Measurements from ENCODE around the gene ASPHD2.
"Not testable (repeated sequence)": the region's sequence is repeated elsewhere in the genome, so short reads cannot be mapped to it uniquely, and the experiment has no call there.

The ASPHD2 gene, protein sequence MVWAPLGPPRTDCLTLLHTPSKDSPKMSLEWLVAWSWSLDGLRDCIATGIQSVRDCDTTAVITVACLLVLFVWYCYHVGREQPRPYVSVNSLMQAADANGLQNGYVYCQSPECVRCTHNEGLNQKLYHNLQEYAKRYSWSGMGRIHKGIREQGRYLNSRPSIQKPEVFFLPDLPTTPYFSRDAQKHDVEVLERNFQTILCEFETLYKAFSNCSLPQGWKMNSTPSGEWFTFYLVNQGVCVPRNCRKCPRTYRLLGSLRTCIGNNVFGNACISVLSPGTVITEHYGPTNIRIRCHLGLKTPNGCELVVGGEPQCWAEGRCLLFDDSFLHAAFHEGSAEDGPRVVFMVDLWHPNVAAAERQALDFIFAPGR

GRCh38 chr22:26428515-26429457 is at the start of gene ASPHD2:
TSS of gene ASPHD2 (plus strand) at chr22:26429260. CDS start at chr22:26433616, 4,356 bp downstream.
- DNase-seq = peak; percentile 52

DNA sequence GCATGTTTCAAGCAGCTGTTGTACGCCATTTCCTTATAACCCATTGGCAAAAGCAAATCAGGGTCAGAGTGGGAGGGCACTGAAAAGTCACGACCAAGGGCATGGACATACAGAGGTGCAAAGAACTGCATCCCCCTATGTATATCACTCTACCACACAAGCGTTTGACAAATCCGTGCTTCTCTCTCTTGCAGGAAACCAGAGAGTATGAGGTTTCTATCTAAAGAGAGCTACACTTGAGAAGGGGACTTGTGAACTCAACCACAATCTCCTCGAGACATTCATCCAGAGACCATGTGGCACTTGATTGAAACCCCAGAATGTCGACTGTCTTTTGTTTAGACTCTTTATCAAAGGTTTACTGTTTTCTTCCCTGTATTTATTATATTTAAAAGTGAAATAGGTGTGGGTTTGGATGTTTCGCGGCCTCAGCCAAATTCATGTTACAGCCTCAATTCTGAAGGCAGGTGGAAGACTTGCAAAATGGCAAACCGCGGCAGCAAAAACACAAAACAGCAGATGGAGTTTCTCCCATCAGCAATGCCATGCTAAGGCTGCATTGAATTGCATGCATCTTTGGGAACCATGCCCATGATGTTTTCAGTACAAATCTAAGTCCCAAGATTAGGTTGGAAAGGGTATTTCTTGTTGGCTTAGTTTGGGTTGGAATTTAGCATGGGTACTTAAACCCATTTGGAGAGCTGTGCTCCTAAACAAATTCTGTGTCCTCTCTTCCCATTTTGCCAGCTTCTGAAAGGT is 48.8 kb upstream of the ASPHD2 start:
- no peak for DNase-seq

DNA sequence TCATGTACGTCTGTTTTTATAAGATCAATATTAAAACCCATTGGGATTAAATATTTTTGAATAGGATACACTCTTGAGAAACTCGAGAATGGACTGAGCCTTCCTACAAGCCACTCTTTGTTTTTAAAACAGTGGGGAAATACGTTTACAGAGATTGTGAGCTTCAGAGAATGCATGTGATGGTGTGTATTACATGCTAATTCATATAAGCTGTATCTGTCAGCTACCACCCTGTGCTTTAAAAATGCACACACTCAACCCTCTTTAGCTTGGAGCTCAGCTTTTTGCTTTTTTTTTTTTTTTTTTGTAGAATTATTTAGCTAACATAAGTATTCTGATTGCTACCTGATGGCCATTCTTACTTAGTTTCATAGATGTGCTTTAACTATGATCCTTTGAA is 46.3 kb upstream of the ASPHD2 start:
- DNase-seq = no peak

GRCh38 chr22:26383968-26384556 is 45.0 kb upstream of the ASPHD2 start:
- no peak for DNase-seq

DNA sequence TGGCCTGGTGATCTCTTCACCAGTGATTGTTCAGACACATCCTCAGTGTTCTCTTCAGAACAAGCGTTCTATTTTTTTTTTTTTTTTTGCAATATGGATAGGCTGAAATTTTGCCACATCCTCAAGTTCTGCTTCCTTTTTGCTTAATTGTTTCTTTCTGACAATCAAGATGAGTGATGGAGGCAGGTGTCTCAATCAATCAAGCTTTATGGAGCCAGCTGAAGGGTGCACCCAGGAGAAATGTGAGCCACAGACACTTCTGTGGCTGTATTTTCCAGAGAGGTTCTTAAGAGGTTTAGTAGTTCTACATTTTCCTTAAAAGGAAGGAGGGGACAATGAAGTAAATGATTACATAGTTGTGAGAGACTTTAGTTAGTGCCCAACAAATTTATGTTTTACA is 43.9 kb upstream of the ASPHD2 start:
- no peak for DNase-seq

- DNase-seq = no peak
Observed at GRCh38 chr22:26389125-26389524, 39.9 kb upstream of the ASPHD2 start.

GRCh38 chr22:26391091-26391490 is 38.0 kb upstream of the ASPHD2 start:
- no peak for DNase-seq

DNA sequence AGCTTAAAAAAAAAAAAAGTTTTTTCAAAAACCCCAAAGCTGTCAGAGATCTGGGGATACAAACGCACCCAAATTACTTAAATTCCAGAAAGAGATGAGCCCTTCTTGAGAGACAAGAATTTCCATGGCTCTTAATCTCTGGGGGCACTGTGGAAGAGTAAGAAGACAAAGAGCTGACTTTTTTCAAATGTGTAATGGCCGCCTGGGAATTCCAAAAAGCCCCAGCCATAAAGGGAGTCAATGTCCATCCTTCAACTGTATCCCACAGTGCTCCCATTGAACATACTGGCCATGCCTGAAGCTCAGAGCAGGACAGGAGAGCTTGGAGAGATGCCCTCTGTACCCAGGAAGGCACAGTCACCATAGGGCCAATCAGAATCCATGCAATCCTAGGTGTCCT is 37.4 kb upstream of the ASPHD2 start:
- DNase-seq = no peak

DNA sequence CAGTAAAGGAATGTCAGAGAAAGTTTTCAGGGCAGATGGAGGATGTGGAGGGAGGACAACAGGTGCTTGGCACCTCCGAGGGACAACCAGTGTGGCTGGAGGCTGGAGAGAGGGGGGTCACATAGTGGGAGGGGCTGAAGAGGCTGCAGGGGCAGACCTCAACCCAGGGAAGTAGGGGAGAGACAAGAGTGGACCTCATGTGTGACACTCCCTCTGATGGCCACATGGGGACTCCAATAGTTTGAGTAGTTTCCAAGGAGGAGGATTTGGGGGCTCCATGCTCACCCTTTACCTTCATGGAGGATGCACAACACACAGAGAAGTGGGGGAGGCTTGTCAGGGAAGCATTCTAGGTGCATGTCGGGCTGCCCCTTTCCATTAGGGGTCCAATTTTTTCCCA is 35.1 kb upstream of the ASPHD2 start:
- no peak for DNase-seq

- no peak for DNase-seq
Observed at GRCh38 chr22:26394777-26395176, 34.3 kb upstream of the ASPHD2 start.

DNA sequence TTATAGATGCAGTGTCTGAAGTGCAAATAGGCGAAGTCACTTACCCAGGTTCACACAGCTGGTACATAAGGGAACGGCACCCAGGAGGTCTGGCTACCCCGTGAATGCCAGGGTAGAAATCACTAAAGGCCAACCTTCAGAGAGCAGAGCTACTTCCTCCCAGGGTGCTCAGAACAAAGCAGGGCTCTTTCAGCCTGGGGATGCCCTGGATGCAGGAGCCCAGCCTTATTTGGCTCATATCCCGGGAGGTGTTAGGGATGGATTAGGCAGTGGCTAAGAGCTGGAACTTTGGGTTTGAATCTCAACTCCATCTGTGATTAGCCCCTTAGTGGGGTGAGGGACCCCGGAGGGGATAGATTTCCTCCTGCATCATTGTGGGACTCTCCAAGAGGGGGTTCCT is 33.1 kb upstream of the ASPHD2 start:
- no peak for DNase-seq

GRCh38 chr22:26398741-26399153 is 30.3 kb upstream of the ASPHD2 start:
- peak; percentile 14 for DNase-seq

GRCh38 chr22:26399289-26399688 is 29.8 kb upstream of the ASPHD2 start:
- DNase-seq = no peak

- DNase-seq = no peak
Observed at GRCh38 chr22:26401726-26402125, 27.3 kb upstream of the ASPHD2 start.

GRCh38 chr22:26404851-26405421 is 24.1 kb upstream of the ASPHD2 start:
- no peak for DNase-seq

GRCh38 chr22:26406118-26406517 is 22.9 kb upstream of the ASPHD2 start:
- DNase-seq = peak; percentile 25

DNA sequence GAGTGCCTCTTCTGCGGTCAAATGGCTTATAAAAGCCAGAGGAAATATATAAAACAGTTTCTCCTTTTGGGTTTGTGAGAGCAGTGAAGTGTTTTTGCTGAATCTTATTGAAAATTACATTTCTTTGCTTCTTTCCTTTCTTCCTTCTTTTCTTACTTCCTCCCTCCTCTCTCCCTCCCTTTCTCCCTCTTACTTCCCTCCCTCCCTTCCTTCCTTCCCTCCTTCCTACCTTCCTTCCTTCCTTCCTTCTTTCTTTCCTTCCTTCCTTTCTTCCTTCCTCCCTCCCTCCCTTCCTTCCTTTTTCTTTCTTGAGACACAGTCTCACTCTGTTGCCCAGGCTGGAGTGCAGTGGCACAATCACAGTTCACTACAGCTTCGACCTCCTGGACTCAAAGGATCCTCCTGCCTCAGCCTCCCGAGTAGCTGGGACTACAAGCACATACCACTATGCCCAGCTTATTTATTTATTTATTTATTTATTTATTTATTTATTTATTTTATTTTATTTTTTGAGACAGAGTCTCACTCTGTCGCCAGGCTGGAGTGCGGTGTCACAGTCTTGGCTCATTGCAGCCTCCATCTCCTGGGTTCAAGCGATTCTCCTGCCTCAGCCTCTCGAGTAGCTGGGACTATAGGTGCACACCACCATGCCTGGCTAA is 20.4 kb upstream of the ASPHD2 start:
- DNase-seq = not testable (repeated sequence)

GRCh38 chr22:26409719-26410335 is 19.2 kb upstream of the ASPHD2 start:
- DNase-seq = no peak

DNA sequence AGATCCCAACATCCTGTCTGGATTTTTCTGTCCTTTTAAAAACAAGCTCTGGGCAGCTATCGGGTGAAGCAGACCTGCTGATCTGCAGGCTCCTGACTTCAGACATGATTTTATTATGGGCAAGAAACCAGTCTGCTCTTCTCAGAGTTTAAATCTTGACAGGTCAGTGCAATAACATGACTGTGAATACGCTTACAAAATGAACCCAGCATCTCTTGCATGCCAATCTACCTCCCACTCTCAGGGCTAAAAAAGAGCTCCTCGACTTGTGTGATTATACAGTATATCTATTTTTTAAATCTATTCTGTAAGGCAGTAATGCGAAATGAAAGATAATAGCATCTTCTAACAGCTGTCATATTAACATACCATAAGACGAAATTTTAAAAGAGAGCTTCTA is 18.7 kb upstream of the ASPHD2 start:
- no peak for DNase-seq

- no peak for DNase-seq
Observed at GRCh38 chr22:26414347-26414746, 14.7 kb upstream of the ASPHD2 start.

- DNase-seq = no peak
Observed at GRCh38 chr22:26416256-26416655, 12.8 kb upstream of the ASPHD2 start.

All from NCI-H446 treated with DMSO at 0.1 percent for 48 hours (cell line).